ENCODE data around the gene ZBTB42. TPM values are rescaled to one million over a fixed set of nuclear protein-coding genes. Genes with fewer than 3 reads are reported as not detected.

Gene ZBTB42
- total RNA-seq, 1 experiment from 2014 or later, result 16.5 TPM

DNA sequence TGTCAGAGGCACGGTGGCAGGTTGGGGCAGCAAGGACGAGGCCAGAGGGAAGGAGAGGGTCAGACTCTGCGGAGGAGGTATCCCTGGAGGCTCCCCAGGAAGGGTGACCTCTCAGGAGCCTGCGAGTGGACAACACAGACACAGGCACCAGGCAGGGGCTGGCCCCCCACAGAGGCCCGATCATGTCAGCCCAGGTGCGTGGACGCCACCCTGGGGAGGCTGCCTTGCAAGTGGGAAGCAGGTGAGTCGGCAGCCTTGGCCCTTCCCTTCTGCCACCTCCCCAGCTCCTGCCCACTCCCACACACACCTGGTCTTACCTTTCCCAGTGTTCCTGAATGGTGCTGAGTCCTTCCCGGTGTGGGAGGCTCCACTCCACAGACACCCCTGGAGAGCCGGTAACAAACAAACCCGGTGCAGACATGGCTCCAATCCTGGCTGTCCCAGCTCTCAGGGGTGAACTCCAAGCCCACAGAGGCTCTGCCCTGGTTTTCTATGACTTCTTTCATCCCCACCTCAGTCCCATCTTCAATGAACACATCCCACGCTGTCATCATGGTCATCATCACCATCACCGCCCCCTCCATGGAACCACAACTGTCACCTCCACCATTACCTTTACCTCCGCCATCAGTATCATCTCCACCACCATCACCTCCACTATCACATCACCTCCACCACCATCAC, 5.2 kb downstream of the ZBTB42 start:
- ATAC-seq, result 0 out of 2 replicates have a peak, but pooled peaks have one; percentile 18
- ChIA-PET CTCF (no interaction called here), POLR2A (interaction anchor here (0.6 kb wide), 1 partner anchor 165 kb away, joined by 3 read pairs; no protein-coding TSS in a partner anchor)
- intact Hi-C loops (cut with micrococcal nuclease; ENCODE audit: unreplicated experiment) (no loop called here), in situ Hi-C loops (cut with HindIII; ENCODE audit: low pct_unique_long_range_greater_than_20kb, low sequenced_read_pairs) (no loop called here)
- Histone ChIP-seq H3K4me3 (ENCODE audit: low read depth in 2 of 2, low read length in 2 of 2) (no peak overlapping the region), H3K9me3 (ENCODE audit: control insufficient read depth, insufficient read depth, low read depth, low read length) (no peaks in the 10 kb centered on the region), H3K27ac (ENCODE audit: low read length) (peak overlapping the region; percentile 63), H3K27me3 (ENCODE audit: control insufficient read depth, insufficient read depth, low read length) (no peaks in the 10 kb centered on the region), H3K4me1 (ENCODE audit: control insufficient read depth, insufficient read depth, low read length) (peaks cover 44% of the 10 kb centered on the region), H3K36me3 (ENCODE audit: control insufficient read depth, insufficient read depth, low read length) (no peaks in the 10 kb centered on the region)
- no TSS peak for BruUV-seq (replicated peaks)
- no peak for DNase-seq (ENCODE audit: low read depth, low spot score)
- TF ChIP-seq POLR2AphosphoS5 (IDR thresholded peaks at IDR 0.05; ENCODE audit: low read depth, low read length) (no peak), SIN3A (IDR thresholded peaks at IDR 0.05; ENCODE audit: borderline replicate concordance, insufficient read depth, low read depth, low read length) (no peak), TCF7L2 (IDR thresholded peaks at IDR 0.05; ENCODE audit: low read depth, low read length) (no peak)
- TF ChIP-seq, protein P1, sequence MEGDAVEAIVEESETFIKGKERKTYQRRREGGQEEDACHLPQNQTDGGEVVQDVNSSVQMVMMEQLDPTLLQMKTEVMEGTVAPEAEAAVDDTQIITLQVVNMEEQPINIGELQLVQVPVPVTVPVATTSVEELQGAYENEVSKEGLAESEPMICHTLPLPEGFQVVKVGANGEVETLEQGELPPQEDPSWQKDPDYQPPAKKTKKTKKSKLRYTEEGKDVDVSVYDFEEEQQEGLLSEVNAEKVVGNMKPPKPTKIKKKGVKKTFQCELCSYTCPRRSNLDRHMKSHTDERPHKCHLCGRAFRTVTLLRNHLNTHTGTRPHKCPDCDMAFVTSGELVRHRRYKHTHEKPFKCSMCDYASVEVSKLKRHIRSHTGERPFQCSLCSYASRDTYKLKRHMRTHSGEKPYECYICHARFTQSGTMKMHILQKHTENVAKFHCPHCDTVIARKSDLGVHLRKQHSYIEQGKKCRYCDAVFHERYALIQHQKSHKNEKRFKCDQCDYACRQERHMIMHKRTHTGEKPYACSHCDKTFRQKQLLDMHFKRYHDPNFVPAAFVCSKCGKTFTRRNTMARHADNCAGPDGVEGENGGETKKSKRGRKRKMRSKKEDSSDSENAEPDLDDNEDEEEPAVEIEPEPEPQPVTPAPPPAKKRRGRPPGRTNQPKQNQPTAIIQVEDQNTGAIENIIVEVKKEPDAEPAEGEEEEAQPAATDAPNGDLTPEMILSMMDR (IDR thresholded peaks at IDR 0.05), result no peak
- TF ChIP-seq, protein P2, sequence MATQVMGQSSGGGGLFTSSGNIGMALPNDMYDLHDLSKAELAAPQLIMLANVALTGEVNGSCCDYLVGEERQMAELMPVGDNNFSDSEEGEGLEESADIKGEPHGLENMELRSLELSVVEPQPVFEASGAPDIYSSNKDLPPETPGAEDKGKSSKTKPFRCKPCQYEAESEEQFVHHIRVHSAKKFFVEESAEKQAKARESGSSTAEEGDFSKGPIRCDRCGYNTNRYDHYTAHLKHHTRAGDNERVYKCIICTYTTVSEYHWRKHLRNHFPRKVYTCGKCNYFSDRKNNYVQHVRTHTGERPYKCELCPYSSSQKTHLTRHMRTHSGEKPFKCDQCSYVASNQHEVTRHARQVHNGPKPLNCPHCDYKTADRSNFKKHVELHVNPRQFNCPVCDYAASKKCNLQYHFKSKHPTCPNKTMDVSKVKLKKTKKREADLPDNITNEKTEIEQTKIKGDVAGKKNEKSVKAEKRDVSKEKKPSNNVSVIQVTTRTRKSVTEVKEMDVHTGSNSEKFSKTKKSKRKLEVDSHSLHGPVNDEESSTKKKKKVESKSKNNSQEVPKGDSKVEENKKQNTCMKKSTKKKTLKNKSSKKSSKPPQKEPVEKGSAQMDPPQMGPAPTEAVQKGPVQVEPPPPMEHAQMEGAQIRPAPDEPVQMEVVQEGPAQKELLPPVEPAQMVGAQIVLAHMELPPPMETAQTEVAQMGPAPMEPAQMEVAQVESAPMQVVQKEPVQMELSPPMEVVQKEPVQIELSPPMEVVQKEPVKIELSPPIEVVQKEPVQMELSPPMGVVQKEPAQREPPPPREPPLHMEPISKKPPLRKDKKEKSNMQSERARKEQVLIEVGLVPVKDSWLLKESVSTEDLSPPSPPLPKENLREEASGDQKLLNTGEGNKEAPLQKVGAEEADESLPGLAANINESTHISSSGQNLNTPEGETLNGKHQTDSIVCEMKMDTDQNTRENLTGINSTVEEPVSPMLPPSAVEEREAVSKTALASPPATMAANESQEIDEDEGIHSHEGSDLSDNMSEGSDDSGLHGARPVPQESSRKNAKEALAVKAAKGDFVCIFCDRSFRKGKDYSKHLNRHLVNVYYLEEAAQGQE (IDR thresholded peaks at IDR 0.05; ENCODE audit: insufficient read depth in 1 of 2, low read depth in 2 of 2, low read length in 1 of 2), result no peak

DNA sequence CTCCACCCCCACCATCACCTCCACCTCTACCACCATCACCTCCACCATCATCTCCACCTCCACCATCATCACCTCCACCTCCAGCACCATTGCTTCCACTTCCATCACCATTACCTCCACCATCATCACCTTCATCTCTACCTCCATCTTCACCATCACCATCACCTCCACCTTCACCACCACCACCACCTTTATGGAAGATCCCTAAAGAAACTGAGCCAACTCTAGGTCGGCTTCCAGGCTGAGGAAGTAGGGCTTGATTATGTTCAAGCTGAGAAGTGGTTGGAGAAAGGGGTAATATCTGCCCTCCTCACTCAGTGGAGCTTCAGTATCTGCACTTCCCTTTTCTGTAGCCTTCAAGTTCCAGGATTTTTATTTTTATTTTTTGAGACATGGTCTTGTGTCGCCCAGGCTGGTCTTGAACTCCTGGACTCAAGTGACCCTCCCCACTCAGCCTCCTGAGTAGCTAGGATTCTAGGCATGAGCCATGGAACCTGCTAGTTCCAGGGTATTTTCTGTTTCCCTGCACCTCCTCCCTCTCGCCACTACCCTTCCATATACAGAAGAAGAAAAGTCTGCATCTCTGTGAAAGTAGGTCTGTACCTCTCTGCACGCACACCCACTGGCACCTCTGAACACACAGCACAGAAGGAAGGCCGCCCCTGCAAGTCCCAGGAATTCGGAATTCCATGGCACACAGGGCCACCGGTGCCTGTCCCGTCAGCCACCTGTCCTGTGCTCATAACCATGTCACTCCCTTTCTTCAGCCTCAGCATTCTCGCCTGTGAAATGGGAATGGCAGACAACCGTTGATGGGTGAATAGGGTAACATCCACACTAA, 5.9 kb downstream of the ZBTB42 start:
- BruUV-seq (replicated peaks), result no TSS peak
- Histone ChIP-seq H3K4me3 (ENCODE audit: low read depth in 2 of 2, low read length in 2 of 2) (no peak overlapping the region), H3K36me3 (ENCODE audit: control insufficient read depth, insufficient read depth, low read length) (no peaks in the 10 kb centered on the region), H3K27ac (ENCODE audit: low read length) (no peak overlapping the region), H3K9me3 (ENCODE audit: control insufficient read depth, insufficient read depth, low read depth, low read length) (no peaks in the 10 kb centered on the region), H3K4me1 (ENCODE audit: control insufficient read depth, insufficient read depth, low read length) (peaks cover 39% of the 10 kb centered on the region), H3K27me3 (ENCODE audit: control insufficient read depth, insufficient read depth, low read length) (no peaks in the 10 kb centered on the region)
- no peak for DNase-seq (ENCODE audit: low read depth, low spot score)
- TF ChIP-seq, protein P2 (IDR thresholded peaks at IDR 0.05; ENCODE audit: insufficient read depth in 1 of 2, low read depth in 2 of 2, low read length in 1 of 2), result no peak
- TF ChIP-seq SIN3A (IDR thresholded peaks at IDR 0.05; ENCODE audit: borderline replicate concordance, insufficient read depth, low read depth, low read length) (no peak), POLR2AphosphoS5 (IDR thresholded peaks at IDR 0.05; ENCODE audit: low read depth, low read length) (no peak), TCF7L2 (IDR thresholded peaks at IDR 0.05; ENCODE audit: low read depth, low read length) (no peak)
- TF ChIP-seq, protein P1 (IDR thresholded peaks at IDR 0.05), result no peak
- intact Hi-C loops (cut with micrococcal nuclease; ENCODE audit: unreplicated experiment) (no loop called here), in situ Hi-C loops (cut with HindIII; ENCODE audit: low pct_unique_long_range_greater_than_20kb, low sequenced_read_pairs) (no loop called here)
- ChIA-PET POLR2A (no interaction called here), CTCF (no interaction called here)
- no peak for ATAC-seq
